ENCODE data around the gene HEPACAM.

HEPACAM gene

DNA sequence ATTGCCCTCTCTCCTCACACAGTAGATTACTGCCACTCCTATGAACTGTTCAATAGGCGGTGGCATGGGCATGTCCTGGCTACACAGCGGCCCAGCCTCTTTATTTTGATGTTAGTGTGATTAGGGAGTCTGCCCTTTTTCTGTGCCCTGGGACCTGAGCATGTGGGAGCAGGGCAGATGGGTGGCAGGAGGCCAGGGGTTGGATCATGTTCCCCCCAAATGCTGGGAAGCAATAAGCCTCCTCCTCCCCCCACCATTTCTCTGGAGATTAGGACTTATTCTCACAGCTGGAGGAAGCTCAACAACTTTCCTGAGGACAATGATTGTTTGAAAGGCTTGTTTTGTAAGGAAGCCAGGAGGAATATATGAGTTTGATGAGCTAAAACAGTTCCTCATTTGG, 15.9 kb downstream of the HEPACAM start:
- Histone ChIP-seq H3K27ac (ENCODE audit: low read length) (no peak overlapping the region), H3K4me3 (ENCODE audit: low read depth in 1 of 2, low read length in 2 of 2) (no peak overlapping the region), H3K36me3 (ENCODE audit: control insufficient read depth in 1 of 2, insufficient read depth in 2 of 2, low read length in 2 of 2) (no peaks in the 10 kb centered on the region), H3K9me3 (ENCODE audit: control insufficient read depth in 1 of 2, low read length in 2 of 2) (no peaks in the 10 kb centered on the region), H3K4me1 (ENCODE audit: control insufficient read depth in 1 of 2, insufficient read depth in 2 of 2, low read length in 2 of 2) (peaks cover 0 to 12% of the 10 kb centered on the region in 2 donors), H3K27me3 (ENCODE audit: low read depth, low read length) (no peaks in the 10 kb centered on the region)

- Histone ChIP-seq H3K9me3 (ENCODE audit: control insufficient read depth in 1 of 2, low read length in 2 of 2) (no peaks in the 10 kb centered on the region), H3K4me1 (ENCODE audit: control insufficient read depth in 1 of 2, insufficient read depth in 2 of 2, low read length in 2 of 2) (peaks cover 0 to 12% of the 10 kb centered on the region in 2 donors), H3K4me3 (ENCODE audit: low read depth in 1 of 2, low read length in 2 of 2) (no peak within 1 kb of the TSS), H3K27ac (ENCODE audit: low read length) (no peak within 1 kb of the TSS), H3K27me3 (ENCODE audit: low read depth, low read length) (no peaks in the 10 kb centered on the region), H3K36me3 (ENCODE audit: control insufficient read depth in 1 of 2, insufficient read depth in 2 of 2, low read length in 2 of 2) (no peaks in the 10 kb centered on the region)
Measured at GRCh38 chr11:124918950-124919349, 16.9 kb downstream of the HEPACAM start, which contains the start of gene HEPN1. Gene HEPN1 (plus strand): TSS chr11:124919250.

- H3K27ac ChIP-seq (ENCODE audit: low read length) = no peak overlapping the region
Measured at GRCh38 chr11:124917115-124917637, 18.7 kb downstream of the HEPACAM start.

DNA sequence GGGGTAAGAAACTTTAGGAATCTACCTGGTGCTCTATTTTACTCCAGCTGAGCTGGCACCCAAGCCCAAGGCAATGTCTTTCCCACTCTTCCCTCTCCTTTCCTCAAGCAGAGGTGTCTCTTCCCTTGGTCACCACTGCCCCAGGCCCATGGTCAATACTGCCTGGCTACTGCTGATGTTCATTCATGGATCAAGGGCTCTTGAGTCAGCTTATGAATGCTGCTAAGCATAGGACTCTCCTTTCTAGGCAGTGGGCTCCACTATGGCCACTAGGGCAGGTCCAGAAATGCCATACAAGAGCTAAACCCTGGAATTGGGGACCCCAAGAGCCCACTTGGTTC, 19.5 kb downstream of the HEPACAM start:
- Histone ChIP-seq H3K27me3 (ENCODE audit: low read depth, low read length) (no peaks in the 10 kb centered on the region), H3K4me3 (ENCODE audit: low read depth in 1 of 2, low read length in 2 of 2) (no peak overlapping the region), H3K9me3 (ENCODE audit: control insufficient read depth in 1 of 2, low read length in 2 of 2) (no peaks in the 10 kb centered on the region), H3K4me1 (ENCODE audit: control insufficient read depth in 1 of 2, insufficient read depth in 2 of 2, low read length in 2 of 2) (peaks cover 0 to 9% of the 10 kb centered on the region in 2 donors), H3K36me3 (ENCODE audit: control insufficient read depth in 1 of 2, insufficient read depth in 2 of 2, low read length in 2 of 2) (no peaks in the 10 kb centered on the region), H3K27ac (ENCODE audit: low read length) (no peak overlapping the region)

More at GRCh38 chr11:124917115-124917637, 18.7 kb downstream of the HEPACAM start:
- H3K9me3 ChIP-seq (ENCODE audit: control insufficient read depth in 1 of 2, low read length in 2 of 2) = no peaks in the 10 kb centered on the region
- no peaks in the 10 kb centered on the region for H3K36me3 ChIP-seq (ENCODE audit: control insufficient read depth in 1 of 2, insufficient read depth in 2 of 2, low read length in 2 of 2)
- H3K4me3 ChIP-seq (ENCODE audit: low read depth in 1 of 2, low read length in 2 of 2) = no peak overlapping the region
- peaks cover 0 to 12% of the 10 kb centered on the region in 2 donors for H3K4me1 ChIP-seq (ENCODE audit: control insufficient read depth in 1 of 2, insufficient read depth in 2 of 2, low read length in 2 of 2)
- no peaks in the 10 kb centered on the region for H3K27me3 ChIP-seq (ENCODE audit: low read depth, low read length)

- Histone ChIP-seq H3K9me3 (ENCODE audit: control insufficient read depth in 1 of 2, low read length in 2 of 2) (peaks cover 0 to 3% of the 10 kb centered on the region in 2 donors), H3K27ac (ENCODE audit: low read length) (no peak overlapping the region), H3K4me1 (ENCODE audit: control insufficient read depth in 1 of 2, insufficient read depth in 2 of 2, low read length in 2 of 2) (peaks cover 0 to 3% of the 10 kb centered on the region in 2 donors), H3K27me3 (ENCODE audit: low read depth, low read length) (no peaks in the 10 kb centered on the region), H3K36me3 (ENCODE audit: control insufficient read depth in 1 of 2, insufficient read depth in 2 of 2, low read length in 2 of 2) (no peaks in the 10 kb centered on the region), H3K4me3 (ENCODE audit: low read depth in 1 of 2, low read length in 2 of 2) (no peak overlapping the region)
Measured at GRCh38 chr11:124915541-124916369, 20.1 kb downstream of the HEPACAM start.

GRCh38 chr11:124902616-124903015, 33.2 kb downstream of the HEPACAM start:
- H3K27ac ChIP-seq (ENCODE audit: low read length) = no peak overlapping the region
- no peak overlapping the region for H3K4me3 ChIP-seq (ENCODE audit: low read depth in 1 of 2, low read length in 2 of 2)
- H3K4me1 ChIP-seq (ENCODE audit: control insufficient read depth in 1 of 2, insufficient read depth in 2 of 2, low read length in 2 of 2) = no peaks in the 10 kb centered on the region
- no peaks in the 10 kb centered on the region for H3K36me3 ChIP-seq (ENCODE audit: control insufficient read depth in 1 of 2, insufficient read depth in 2 of 2, low read length in 2 of 2)
- H3K27me3 ChIP-seq (ENCODE audit: low read depth, low read length) = no peaks in the 10 kb centered on the region
- no peaks in the 10 kb centered on the region for H3K9me3 ChIP-seq (ENCODE audit: control insufficient read depth in 1 of 2, low read length in 2 of 2)

DNA sequence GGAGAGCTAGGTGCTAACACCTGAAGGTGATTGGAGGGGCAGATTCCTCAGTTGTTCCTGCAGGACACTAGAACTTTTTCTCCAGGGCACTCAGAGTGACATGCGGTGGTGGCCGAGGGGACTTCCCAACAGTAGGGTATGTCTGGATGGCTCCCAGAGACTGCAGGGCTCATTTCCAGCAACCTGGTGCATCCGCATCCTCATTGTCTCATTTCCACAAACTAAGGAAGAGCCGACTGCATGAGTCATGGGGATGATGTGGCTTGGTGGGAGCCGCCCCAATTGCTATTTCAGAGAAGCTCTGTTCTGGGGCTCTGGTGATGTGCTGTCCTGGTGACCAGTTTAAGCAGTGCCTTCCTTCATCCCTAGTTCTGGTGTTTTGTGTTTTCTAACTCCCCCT, 35.4 kb downstream of the HEPACAM start:
- Histone ChIP-seq H3K36me3 (ENCODE audit: control insufficient read depth in 1 of 2, insufficient read depth in 2 of 2, low read length in 2 of 2) (no peaks in the 10 kb centered on the region), H3K4me3 (ENCODE audit: low read depth in 1 of 2, low read length in 2 of 2) (no peak overlapping the region), H3K27me3 (ENCODE audit: low read depth, low read length) (no peaks in the 10 kb centered on the region), H3K27ac (ENCODE audit: low read length) (no peak overlapping the region), H3K4me1 (ENCODE audit: control insufficient read depth in 1 of 2, insufficient read depth in 2 of 2, low read length in 2 of 2) (no peaks in the 10 kb centered on the region), H3K9me3 (ENCODE audit: control insufficient read depth in 1 of 2, low read length in 2 of 2) (no peaks in the 10 kb centered on the region)

GRCh38 chr11:124899383-124900145, 36.3 kb downstream of the HEPACAM start:
- H3K36me3 ChIP-seq (ENCODE audit: control insufficient read depth in 1 of 2, insufficient read depth in 2 of 2, low read length in 2 of 2) = no peaks in the 10 kb centered on the region
- H3K9me3 ChIP-seq (ENCODE audit: control insufficient read depth in 1 of 2, low read length in 2 of 2) = no peaks in the 10 kb centered on the region
- no peak overlapping the region for H3K4me3 ChIP-seq (ENCODE audit: low read depth in 1 of 2, low read length in 2 of 2)
- peak overlapping the region; percentile 27 for H3K27ac ChIP-seq (ENCODE audit: low read length)
- no peaks in the 10 kb centered on the region for H3K4me1 ChIP-seq (ENCODE audit: control insufficient read depth in 1 of 2, insufficient read depth in 2 of 2, low read length in 2 of 2)
- H3K27me3 ChIP-seq (ENCODE audit: low read depth, low read length) = no peaks in the 10 kb centered on the region

DNA sequence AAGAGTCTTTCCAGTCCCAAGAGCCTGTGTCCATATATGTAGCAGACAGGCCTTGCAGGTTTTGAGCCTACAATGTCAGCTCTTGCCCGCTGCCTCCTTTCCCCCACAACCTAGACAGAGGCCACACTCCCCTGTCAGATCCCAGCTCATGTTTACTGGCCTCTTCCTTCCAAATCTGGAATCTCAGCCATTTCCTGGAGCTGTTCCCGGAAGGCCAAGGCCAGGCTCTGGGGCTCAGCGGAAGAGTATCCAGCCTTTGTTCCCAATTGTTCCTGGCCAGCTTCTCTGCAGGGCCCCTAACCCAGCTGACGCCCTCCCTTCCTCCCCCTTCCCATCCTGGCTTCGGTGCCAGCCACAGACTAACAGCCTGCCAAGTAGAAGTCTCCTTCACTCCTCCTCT, 37.1 kb downstream of the HEPACAM start:
- no peaks in the 10 kb centered on the region for H3K4me1 ChIP-seq (ENCODE audit: control insufficient read depth in 1 of 2, insufficient read depth in 2 of 2, low read length in 2 of 2)
- no peaks in the 10 kb centered on the region for H3K36me3 ChIP-seq (ENCODE audit: control insufficient read depth in 1 of 2, insufficient read depth in 2 of 2, low read length in 2 of 2)
- no peak overlapping the region for H3K4me3 ChIP-seq (ENCODE audit: low read depth in 1 of 2, low read length in 2 of 2)
- H3K27ac ChIP-seq (ENCODE audit: low read length) = peak overlapping the region; percentile 27
- H3K9me3 ChIP-seq (ENCODE audit: control insufficient read depth in 1 of 2, low read length in 2 of 2) = no peaks in the 10 kb centered on the region
- no peaks in the 10 kb centered on the region for H3K27me3 ChIP-seq (ENCODE audit: low read depth, low read length)

DNA sequence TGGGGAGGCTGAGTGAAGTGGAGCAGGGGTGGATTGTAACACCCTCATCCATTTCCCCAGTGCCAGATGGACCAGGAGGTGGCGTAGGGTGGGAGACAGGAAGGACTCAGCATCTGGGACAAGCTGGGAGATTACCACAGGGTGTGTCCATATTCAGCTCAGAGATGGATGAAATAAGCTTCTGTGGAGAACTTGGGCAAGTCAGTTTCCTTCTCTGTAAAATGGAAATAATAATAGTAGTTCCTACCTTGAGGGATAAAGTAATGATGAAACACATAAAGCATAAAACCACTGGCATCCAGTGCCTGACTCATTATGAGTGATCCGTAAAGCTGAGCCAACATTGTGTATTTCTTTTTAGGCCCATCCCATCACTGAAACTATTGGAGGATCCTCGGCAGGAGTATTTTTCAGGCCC, 37.6 kb downstream of the HEPACAM start:
- Histone ChIP-seq H3K4me1 (ENCODE audit: control insufficient read depth in 1 of 2, insufficient read depth in 2 of 2, low read length in 2 of 2) (no peaks in the 10 kb centered on the region), H3K27me3 (ENCODE audit: low read depth, low read length) (no peaks in the 10 kb centered on the region), H3K9me3 (ENCODE audit: control insufficient read depth in 1 of 2, low read length in 2 of 2) (no peaks in the 10 kb centered on the region), H3K4me3 (ENCODE audit: low read depth in 1 of 2, low read length in 2 of 2) (no peak overlapping the region), H3K36me3 (ENCODE audit: control insufficient read depth in 1 of 2, insufficient read depth in 2 of 2, low read length in 2 of 2) (no peaks in the 10 kb centered on the region), H3K27ac (ENCODE audit: low read length) (no peak overlapping the region)

DNA sequence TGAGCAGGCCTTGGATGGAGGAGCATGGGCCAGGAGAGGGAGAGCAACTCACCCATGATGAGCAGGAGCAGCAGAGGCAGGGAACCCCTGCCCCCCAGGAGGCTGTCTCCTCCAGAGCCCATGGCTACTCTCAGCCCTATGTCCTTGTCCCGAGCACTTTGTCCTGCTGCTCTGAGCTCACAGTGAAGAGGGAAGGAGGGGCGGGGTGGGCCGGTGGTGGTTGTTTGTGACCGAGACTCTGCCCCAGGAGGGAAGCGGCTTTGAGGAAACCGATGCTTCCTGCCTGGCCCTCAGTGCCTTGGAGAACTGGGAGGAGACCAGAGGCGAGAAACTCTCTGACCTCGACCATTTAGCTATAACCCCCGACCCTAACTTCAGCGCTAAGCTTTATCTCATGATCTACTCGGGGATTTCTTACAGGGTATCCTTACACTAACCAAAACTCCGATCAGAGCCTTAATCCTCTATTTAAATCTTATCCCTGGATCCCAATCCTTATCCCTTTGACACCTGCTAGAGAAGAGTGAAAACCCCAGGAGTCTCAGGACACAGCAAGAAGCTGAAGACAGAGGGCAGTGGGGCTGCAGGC, 38.1 kb downstream of the HEPACAM start, which contains the start of gene ROBO4:
ROBO4 (minus strand) TSS at position 192 of the 589 bp plus-strand sequence; CDS start at position 122, 70 bp downstream.
- peak within 1 kb of the TSS; percentile 25 to 31 for H3K4me3 ChIP-seq (ENCODE audit: low read depth in 1 of 2, low read length in 2 of 2)
- no peaks in the 10 kb centered on the region for H3K9me3 ChIP-seq (ENCODE audit: control insufficient read depth in 1 of 2, low read length in 2 of 2)
- H3K27me3 ChIP-seq (ENCODE audit: low read depth, low read length) = no peaks in the 10 kb centered on the region
- H3K4me1 ChIP-seq (ENCODE audit: control insufficient read depth in 1 of 2, insufficient read depth in 2 of 2, low read length in 2 of 2) = no peaks in the 10 kb centered on the region
- H3K36me3 ChIP-seq (ENCODE audit: control insufficient read depth in 1 of 2, insufficient read depth in 2 of 2, low read length in 2 of 2) = no peaks in the 10 kb centered on the region
- peak within 1 kb of the TSS; percentile 45 for H3K27ac ChIP-seq (ENCODE audit: low read length)

Data from muscle layer of duodenum (tissue), 2 donors.